GM19043 (cell line): ENCODE data around the gene SAMMSON.

Experiments
- ATAC-seq: cut with Tn5 transposase; IDR thresholded peaks from one replicate; pipeline ENCODE4 v1.9.1; 2021; ENCODE audit warnings: low read depth; ENCODE audit not compliant: unreplicated experiment

SAMMSON gene

DNA sequence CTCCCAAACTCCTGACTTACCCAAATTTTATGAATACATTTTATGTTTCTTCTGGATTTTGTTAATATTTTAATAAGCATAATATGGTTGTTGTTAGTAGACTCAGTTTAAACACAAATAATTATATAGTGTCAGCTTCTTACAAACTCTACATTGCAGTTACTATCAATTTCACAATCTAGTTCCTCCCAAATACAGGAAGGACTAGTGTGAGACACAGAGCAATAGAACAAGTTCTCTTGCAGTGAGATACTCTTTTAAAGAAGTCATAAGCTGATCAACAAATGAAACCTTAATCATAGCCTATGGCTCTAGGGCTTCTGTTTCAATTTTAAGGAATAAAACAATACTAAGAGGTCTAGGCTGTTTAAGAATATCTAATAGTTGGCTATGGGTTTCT, 86.1 kb downstream of the SAMMSON start:
- no peak for ATAC-seq

GRCh38 chr3:70086336-70086735, 86.8 kb downstream of the SAMMSON start:
- ATAC-seq: no peak

- ATAC-seq: no peak
These were observed 90.9 kb downstream of the SAMMSON start for GRCh38 chr3:70090322-70090913.

GRCh38 chr3:70094197-70094596, 94.7 kb downstream of the SAMMSON start:
- ATAC-seq: no peak

- no peak for ATAC-seq
These were observed 95.7 kb downstream of the SAMMSON start for GRCh38 chr3:70095260-70095659.

GRCh38 chr3:70096376-70097066, 97.0 kb downstream of the SAMMSON start:
- peak; percentile 93 for ATAC-seq

GRCh38 chr3:70097084-70097483, 97.6 kb downstream of the SAMMSON start:
- no peak for ATAC-seq

DNA sequence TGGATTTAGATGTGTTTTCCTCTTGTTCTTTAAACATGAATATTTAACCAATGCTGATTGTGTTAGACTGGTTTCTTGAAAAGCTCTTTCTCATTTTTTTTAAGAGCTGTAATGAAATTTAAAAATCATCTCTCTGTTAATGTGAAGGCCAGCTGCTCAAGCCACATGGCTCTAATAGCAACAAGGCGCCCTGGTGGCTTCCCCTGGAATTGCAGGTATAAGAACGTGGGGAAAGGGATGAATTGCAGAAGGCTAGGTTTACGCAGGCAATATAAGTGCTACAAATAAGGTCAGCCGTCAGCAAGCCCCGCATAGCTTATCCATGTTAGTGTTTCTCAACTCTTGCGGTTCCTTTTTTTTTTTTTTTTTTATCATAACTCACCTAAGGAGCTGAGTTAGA, 108.5 kb downstream of the SAMMSON start:
- ATAC-seq: no peak

DNA sequence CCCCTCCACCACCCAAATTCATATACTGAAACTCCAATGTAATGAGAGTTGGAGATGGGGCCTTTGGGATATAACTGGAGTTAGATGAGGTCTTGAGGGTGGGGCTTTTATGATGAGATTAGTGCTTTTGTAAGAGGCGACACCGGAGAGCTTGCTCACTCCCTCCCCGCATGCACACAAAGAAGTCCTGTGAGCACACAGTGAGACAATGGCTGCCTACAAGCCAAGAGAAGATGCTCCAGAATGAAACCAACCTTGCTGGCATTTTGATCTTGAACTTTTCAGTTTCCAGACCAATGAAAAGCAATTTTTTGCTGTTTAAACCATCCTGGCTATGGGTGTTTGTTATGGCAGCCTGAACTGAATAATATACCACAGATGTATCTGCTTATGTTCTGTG, 109.0 kb downstream of the SAMMSON start:
- no peak for ATAC-seq

DNA sequence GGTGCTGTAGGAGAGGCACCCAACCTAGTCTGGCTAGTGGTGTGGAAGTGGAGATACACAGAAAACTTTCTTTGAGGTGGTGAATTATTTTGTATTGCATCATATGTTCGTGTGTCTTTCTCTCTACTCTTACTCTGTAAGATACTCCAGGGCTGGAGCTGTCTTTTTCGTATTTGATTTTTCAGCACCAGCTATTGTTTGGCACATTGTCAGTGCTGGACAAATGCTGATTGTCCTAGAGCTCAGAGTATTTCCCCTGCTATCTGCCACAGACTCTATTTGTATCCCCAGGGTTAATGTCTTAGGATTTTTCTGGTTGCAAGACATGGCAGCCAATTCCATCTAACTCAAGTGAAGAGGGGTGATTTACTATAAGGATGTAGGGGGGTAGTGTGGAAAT, 110.5 kb downstream of the SAMMSON start:
- ATAC-seq: no peak

DNA sequence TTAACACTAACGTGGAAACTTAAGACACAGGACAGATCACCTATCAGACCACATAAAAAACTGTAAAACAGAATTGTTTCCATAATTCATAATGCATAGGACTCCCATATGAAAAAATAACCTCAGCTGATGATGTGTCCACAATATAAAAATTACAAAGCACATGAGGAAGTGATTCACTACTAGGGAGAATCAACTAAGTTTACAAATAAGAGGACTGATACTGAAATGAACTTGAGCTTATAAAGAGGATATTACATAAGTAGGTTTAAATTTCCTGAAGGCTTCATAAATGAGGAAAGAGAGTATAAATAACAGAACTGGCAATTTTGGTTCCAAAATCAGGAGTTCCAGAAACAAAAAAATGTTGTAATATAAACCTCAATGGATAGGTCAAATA, 111.9 kb downstream of the SAMMSON start:
- ATAC-seq: no peak

- no peak for ATAC-seq
These were observed 113.2 kb downstream of the SAMMSON start for GRCh38 chr3:70112751-70113150.

DNA sequence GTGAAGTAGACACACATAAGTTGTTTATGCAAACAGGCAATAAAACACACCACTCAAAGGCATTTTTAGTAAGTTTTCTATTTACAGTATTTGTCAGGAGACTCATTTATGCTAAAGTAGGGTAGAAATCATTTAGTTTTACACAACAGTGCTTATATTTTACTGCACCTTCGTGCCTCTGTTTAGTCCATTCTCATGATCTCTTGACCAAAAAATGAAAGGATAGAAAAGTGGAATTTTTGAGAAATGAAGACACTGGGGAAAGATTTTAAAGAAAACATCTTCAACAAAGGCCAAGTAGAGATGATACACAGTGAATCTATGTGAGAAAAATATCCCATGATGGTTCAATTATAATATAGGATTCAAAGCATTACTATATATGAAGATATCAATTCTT, 114.9 kb downstream of the SAMMSON start:
- no peak for ATAC-seq

- no peak for ATAC-seq
These were observed 120.3 kb downstream of the SAMMSON start for GRCh38 chr3:70119879-70120278.
